Measurements from ENCODE around the gene BTNL3. TPM values are rescaled to one million over a fixed set of nuclear protein-coding genes. Genes with fewer than 3 reads are reported as not detected.

The BTNL3 gene
- total RNA-seq, 1 experiment from 2014 or later, result not detected

DNA sequence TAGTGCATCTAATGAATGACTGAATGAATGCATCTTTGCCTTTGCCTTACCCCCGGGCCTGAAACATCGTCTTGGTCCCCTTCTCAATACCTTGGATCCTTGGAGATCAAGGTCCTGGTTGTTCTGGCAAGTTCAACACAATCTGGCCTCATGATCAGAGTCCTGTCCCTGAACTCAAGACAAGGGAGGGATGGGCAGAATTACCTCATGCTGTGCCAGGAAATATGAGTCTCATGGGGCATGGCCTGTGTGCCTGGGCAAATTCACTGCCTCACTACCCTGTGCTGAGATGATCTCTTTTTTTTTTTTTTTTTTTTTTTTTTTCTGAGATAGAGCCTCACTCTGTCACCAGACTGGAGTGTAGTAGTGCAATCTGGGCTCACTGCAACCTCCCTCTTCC, 630 bp upstream of the BTNL3 start (continued):
- TF ChIP-seq JAZF1 (CRISPR knock-in tag; IDR thresholded peaks at IDR 0.05) (no peak), EMX1 (CRISPR knock-in tag; IDR thresholded peaks at IDR 0.05) (no peak)

DNA sequence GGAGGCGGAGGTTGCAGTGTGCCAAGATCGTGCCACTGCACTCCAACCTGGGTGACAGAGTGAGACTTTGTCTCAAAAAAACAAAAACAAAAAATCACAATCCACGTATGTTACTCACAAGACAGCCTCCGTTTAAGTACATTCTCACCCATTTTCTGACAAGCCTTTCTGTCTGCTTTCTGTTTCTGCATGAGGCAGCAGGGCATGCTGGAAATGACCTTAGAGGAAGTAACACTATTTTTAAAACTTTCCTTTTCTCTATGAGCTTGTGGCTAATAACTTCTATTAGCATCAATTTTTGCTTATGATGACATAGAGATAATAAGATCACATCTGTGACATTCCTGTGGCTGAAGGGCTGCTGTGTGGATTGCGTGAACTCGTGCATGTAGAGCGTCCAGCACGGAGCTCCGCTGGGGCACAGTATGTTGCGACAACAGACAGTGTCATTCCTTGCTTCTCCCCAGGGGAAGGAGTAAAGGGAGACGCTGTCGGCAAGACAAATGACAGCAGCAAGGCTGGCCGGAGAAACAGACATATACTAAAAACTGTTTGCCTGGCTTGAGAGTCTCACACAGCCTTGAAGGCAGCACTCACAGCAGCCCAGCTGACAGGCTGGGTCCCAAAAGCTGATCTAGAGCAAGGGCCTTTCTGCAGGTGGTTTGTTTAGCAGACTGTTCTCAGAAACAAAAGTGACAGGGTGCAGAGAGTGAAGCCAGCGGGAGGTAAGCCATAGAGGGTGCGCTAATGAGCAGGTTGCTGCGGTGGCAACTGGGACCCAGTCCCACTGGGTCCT, 1.6 kb downstream of the BTNL3 start:
- Mint-ChIP-seq H3K9me3 (peaks cover 17% of the 10 kb centered on the region), H3K27me3 (ENCODE audit: low read depth) (peaks cover 3% of the 10 kb centered on the region), H3K36me3 (no peaks in the 10 kb centered on the region), H3K4me1 (peaks cover 2% of the 10 kb centered on the region; the same call in 1 of the 2 replicates), H3K27ac (no peak overlapping the region), H3K4me3 (no peak overlapping the region)
- POLR2A ChIA-PET, result no interaction called here
- no peak for ATAC-seq
- no peak for DNase-seq (ENCODE audit: low spot score)
- CTCF ChIA-PET, result no interaction called here
- no peak for TF ChIP-seq IRF2 (CRISPR knock-in tag; IDR thresholded peaks at IDR 0.05; ENCODE audit: borderline replicate concordance, low read depth)
- no peak for TF ChIP-seq CBFB (CRISPR knock-in tag; IDR thresholded peaks at IDR 0.05; ENCODE audit: low read depth)
- TF ChIP-seq, protein P1, sequence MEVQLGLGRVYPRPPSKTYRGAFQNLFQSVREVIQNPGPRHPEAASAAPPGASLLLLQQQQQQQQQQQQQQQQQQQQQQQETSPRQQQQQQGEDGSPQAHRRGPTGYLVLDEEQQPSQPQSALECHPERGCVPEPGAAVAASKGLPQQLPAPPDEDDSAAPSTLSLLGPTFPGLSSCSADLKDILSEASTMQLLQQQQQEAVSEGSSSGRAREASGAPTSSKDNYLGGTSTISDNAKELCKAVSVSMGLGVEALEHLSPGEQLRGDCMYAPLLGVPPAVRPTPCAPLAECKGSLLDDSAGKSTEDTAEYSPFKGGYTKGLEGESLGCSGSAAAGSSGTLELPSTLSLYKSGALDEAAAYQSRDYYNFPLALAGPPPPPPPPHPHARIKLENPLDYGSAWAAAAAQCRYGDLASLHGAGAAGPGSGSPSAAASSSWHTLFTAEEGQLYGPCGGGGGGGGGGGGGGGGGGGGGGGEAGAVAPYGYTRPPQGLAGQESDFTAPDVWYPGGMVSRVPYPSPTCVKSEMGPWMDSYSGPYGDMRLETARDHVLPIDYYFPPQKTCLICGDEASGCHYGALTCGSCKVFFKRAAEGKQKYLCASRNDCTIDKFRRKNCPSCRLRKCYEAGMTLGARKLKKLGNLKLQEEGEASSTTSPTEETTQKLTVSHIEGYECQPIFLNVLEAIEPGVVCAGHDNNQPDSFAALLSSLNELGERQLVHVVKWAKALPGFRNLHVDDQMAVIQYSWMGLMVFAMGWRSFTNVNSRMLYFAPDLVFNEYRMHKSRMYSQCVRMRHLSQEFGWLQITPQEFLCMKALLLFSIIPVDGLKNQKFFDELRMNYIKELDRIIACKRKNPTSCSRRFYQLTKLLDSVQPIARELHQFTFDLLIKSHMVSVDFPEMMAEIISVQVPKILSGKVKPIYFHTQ (CRISPR knock-in tag; IDR thresholded peaks at IDR 0.05), result no peak
- no peak for TF ChIP-seq FOXK1 (CRISPR knock-in tag; IDR thresholded peaks at IDR 0.05)
- TF ChIP-seq GTF2I (CRISPR knock-in tag; conservative IDR thresholded peaks at IDR 0.05), result no peak
- no peak for TF ChIP-seq ELF4 (CRISPR knock-in tag; IDR thresholded peaks at IDR 0.05; ENCODE audit: low read depth)
- TF ChIP-seq CREB1 (CRISPR knock-in tag; IDR thresholded peaks at IDR 0.05), result no peak
- no peak for TF ChIP-seq JAZF1 (CRISPR knock-in tag; IDR thresholded peaks at IDR 0.05)
- no peak for TF ChIP-seq ATF1 (CRISPR knock-in tag; IDR thresholded peaks at IDR 0.05)
- TF ChIP-seq, protein P2, sequence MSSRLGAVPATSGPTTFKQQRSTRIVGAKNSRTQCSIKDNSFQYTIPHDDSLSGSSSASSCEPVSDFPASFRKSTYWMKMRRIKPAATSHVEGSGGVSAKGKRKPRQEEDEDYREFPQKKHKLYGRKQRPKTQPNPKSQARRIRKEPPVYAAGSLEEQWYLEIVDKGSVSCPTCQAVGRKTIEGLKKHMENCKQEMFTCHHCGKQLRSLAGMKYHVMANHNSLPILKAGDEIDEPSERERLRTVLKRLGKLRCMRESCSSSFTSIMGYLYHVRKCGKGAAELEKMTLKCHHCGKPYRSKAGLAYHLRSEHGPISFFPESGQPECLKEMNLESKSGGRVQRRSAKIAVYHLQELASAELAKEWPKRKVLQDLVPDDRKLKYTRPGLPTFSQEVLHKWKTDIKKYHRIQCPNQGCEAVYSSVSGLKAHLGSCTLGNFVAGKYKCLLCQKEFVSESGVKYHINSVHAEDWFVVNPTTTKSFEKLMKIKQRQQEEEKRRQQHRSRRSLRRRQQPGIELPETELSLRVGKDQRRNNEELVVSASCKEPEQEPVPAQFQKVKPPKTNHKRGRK (CRISPR knock-in tag; IDR thresholded peaks at IDR 0.05; ENCODE audit: borderline replicate concordance), result no peak
- TF ChIP-seq FOXJ3 (CRISPR knock-in tag; IDR thresholded peaks at IDR 0.05; ENCODE audit: borderline replicate concordance), result no peak
- TF ChIP-seq ZNF232 (CRISPR knock-in tag; IDR thresholded peaks at IDR 0.05), result no peak
- TF ChIP-seq, protein P3, sequence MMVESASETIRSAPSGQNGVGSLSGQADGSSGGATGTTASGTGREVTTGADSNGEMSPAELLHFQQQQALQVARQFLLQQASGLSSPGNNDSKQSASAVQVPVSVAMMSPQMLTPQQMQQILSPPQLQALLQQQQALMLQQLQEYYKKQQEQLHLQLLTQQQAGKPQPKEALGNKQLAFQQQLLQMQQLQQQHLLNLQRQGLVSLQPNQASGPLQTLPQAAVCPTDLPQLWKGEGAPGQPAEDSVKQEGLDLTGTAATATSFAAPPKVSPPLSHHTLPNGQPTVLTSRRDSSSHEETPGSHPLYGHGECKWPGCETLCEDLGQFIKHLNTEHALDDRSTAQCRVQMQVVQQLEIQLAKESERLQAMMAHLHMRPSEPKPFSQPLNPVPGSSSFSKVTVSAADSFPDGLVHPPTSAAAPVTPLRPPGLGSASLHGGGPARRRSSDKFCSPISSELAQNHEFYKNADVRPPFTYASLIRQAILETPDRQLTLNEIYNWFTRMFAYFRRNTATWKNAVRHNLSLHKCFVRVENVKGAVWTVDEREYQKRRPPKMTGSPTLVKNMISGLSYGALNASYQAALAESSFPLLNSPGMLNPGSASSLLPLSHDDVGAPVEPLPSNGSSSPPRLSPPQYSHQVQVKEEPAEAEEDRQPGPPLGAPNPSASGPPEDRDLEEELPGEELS (CRISPR knock-in tag; IDR thresholded peaks at IDR 0.05), result no peak
- TF ChIP-seq, protein P4, sequence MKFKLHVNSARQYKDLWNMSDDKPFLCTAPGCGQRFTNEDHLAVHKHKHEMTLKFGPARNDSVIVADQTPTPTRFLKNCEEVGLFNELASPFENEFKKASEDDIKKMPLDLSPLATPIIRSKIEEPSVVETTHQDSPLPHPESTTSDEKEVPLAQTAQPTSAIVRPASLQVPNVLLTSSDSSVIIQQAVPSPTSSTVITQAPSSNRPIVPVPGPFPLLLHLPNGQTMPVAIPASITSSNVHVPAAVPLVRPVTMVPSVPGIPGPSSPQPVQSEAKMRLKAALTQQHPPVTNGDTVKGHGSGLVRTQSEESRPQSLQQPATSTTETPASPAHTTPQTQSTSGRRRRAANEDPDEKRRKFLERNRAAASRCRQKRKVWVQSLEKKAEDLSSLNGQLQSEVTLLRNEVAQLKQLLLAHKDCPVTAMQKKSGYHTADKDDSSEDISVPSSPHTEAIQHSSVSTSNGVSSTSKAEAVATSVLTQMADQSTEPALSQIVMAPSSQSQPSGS (CRISPR knock-in tag; IDR thresholded peaks at IDR 0.05; ENCODE audit: borderline replicate concordance, low read depth), result no peak

DNA sequence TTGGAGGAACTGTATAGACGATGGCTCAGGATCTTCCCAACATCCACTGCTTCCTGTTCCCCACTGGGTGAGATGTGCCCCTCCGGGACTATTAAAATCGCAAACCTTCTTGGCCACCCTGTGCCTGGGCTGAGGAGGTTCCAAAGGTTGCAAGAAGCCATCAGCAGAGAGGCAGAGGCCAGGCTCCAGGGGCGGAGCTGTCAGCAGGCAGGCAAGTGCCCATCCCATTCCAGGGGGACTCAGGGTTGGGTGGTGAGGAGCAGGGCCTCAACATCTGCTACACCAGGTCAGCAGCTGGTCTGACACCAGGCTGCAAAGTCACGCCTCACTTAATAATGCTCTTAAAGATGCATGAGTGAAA, 2.2 kb downstream of the BTNL3 start:
- Mint-ChIP-seq H3K36me3 (no peaks in the 10 kb centered on the region), H3K27me3 (ENCODE audit: low read depth) (peaks cover 3% of the 10 kb centered on the region), H3K4me1 (peaks cover 2% of the 10 kb centered on the region; the same call in 1 of the 2 replicates), H3K9me3 (peaks cover 17% of the 10 kb centered on the region), H3K4me3 (no peak overlapping the region), H3K27ac (no peak overlapping the region)
- no peak for DNase-seq (ENCODE audit: low spot score)
- CTCF ChIA-PET, result no interaction called here
- POLR2A ChIA-PET, result no interaction called here
- no peak for ATAC-seq
- TF ChIP-seq KAT7 (CRISPR knock-in tag; IDR thresholded peaks at IDR 0.05; ENCODE audit: borderline replicate concordance), result no peak
- no peak for TF ChIP-seq FOXJ3 (CRISPR knock-in tag; IDR thresholded peaks at IDR 0.05; ENCODE audit: borderline replicate concordance)
- TF ChIP-seq ZNF232 (CRISPR knock-in tag; IDR thresholded peaks at IDR 0.05), result no peak
- no peak for TF ChIP-seq TEAD1 (CRISPR knock-in tag; IDR thresholded peaks at IDR 0.05)
- TF ChIP-seq, protein P5, sequence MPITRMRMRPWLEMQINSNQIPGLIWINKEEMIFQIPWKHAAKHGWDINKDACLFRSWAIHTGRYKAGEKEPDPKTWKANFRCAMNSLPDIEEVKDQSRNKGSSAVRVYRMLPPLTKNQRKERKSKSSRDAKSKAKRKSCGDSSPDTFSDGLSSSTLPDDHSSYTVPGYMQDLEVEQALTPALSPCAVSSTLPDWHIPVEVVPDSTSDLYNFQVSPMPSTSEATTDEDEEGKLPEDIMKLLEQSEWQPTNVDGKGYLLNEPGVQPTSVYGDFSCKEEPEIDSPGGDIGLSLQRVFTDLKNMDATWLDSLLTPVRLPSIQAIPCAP (CRISPR knock-in tag; IDR thresholded peaks at IDR 0.05), result no peak
- TF ChIP-seq ETV6 (CRISPR knock-in tag; IDR thresholded peaks at IDR 0.05), result no peak
- TF ChIP-seq NR2C2 (CRISPR knock-in tag; IDR thresholded peaks at IDR 0.05), result no peak
- TF ChIP-seq, protein P6, sequence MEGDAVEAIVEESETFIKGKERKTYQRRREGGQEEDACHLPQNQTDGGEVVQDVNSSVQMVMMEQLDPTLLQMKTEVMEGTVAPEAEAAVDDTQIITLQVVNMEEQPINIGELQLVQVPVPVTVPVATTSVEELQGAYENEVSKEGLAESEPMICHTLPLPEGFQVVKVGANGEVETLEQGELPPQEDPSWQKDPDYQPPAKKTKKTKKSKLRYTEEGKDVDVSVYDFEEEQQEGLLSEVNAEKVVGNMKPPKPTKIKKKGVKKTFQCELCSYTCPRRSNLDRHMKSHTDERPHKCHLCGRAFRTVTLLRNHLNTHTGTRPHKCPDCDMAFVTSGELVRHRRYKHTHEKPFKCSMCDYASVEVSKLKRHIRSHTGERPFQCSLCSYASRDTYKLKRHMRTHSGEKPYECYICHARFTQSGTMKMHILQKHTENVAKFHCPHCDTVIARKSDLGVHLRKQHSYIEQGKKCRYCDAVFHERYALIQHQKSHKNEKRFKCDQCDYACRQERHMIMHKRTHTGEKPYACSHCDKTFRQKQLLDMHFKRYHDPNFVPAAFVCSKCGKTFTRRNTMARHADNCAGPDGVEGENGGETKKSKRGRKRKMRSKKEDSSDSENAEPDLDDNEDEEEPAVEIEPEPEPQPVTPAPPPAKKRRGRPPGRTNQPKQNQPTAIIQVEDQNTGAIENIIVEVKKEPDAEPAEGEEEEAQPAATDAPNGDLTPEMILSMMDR (IDR thresholded peaks at IDR 0.05), result no peak

Data from WTC11 (cell line).